ENCODE results near the gene SLC9A5.

The SLC9A5 gene

GRCh38 chr16:67248401-67249177, at the start of gene SLC9A5:
Gene SLC9A5 (plus strand): TSS chr16:67248979. CDS start chr16:67249015, 36 bp downstream.
- intact Hi-C loops (cut with DNase I), result no loop called here

GRCh38 chr16:67199011-67199807, 49.6 kb upstream of the SLC9A5 start, which contains the start of gene ELMO3:
Gene ELMO3 (plus strand): TSS chr16:67199131. CDS start chr16:67199327, 196 bp downstream.
- no peak for DNase-seq
- intact Hi-C loops (cut with DNase I), result no loop called here

More at GRCh38 chr16:67248401-67249177, at the start of gene SLC9A5:
- DNase-seq, result peak in 5 of 10 donors; percentile 27 to 87 (median 82)

- intact Hi-C loops (cut with DNase I), result no loop called here
Measured at GRCh38 chr16:67199808-67200198, 49.0 kb upstream of the SLC9A5 start.

GRCh38 chr16:67200491-67200890, 48.3 kb upstream of the SLC9A5 start:
- peak in 1 of 10 donors; percentile 63 for DNase-seq
- intact Hi-C loops (cut with DNase I), result no loop called here

More at GRCh38 chr16:67199808-67200198, 49.0 kb upstream of the SLC9A5 start:
- no peak for DNase-seq

GRCh38 chr16:67201411-67202345, 47.1 kb upstream of the SLC9A5 start:
- intact Hi-C loops (cut with DNase I), result no loop called here
- DNase-seq, result no peak

GRCh38 chr16:67202426-67202825, 46.4 kb upstream of the SLC9A5 start:
- DNase-seq, result peak in 1 of 10 donors; percentile 65
- intact Hi-C loops (cut with DNase I), result no loop called here

GRCh38 chr16:67202956-67203493, 45.8 kb upstream of the SLC9A5 start:
- DNase-seq, result no peak
- intact Hi-C loops (cut with DNase I), result no loop called here

- intact Hi-C loops (cut with DNase I), result no loop called here
- no peak for DNase-seq
Measured at GRCh38 chr16:67204076-67204475, 44.7 kb upstream of the SLC9A5 start.

GRCh38 chr16:67206129-67206837, 42.5 kb upstream of the SLC9A5 start:
- no peak for DNase-seq
- intact Hi-C loops (cut with DNase I), result no loop called here

- DNase-seq, result no peak
- intact Hi-C loops (cut with DNase I), result no loop called here
Measured at GRCh38 chr16:67206838-67207248, 41.9 kb upstream of the SLC9A5 start.

- intact Hi-C loops (cut with DNase I), result no loop called here
- peak in 1 of 10 donors; percentile 59 for DNase-seq
Measured at GRCh38 chr16:67207249-67208091, 41.3 kb upstream of the SLC9A5 start.

GRCh38 chr16:67208154-67208896, 40.5 kb upstream of the SLC9A5 start:
- DNase-seq, result no peak
- intact Hi-C loops (cut with DNase I), result no loop called here

GRCh38 chr16:67209565-67209964, 39.2 kb upstream of the SLC9A5 start:
- no peak for DNase-seq
- intact Hi-C loops (cut with DNase I), result no loop called here

- intact Hi-C loops (cut with DNase I), result no loop called here
- DNase-seq, result no peak
Measured at GRCh38 chr16:67210069-67210937, 38.5 kb upstream of the SLC9A5 start.

- no peak for DNase-seq
- intact Hi-C loops (cut with DNase I), result no loop called here
Measured at GRCh38 chr16:67211674-67212073, 37.1 kb upstream of the SLC9A5 start.

- intact Hi-C loops (cut with DNase I), result no loop called here
- DNase-seq, result no peak
Measured at GRCh38 chr16:67212766-67213165, 36.0 kb upstream of the SLC9A5 start.

Measured in posterior cingulate gyrus (tissue), 11 donors.